Inflammatory macrophage (primary cell): ENCODE results near the gene SCGB1A1.
"Not testable (repeated sequence)": the region's sequence is repeated elsewhere in the genome, so short reads cannot be mapped to it uniquely, and the experiment has no call there.

Experiments
- DNase-seq, 2 donors: peaks; one replicate each; pipeline ENCODE4 v3.0.0-alpha.2; 2020 to 2022

SCGB1A1 gene

GRCh38 chr11:62423012-62423411 is 4.2 kb downstream of the SCGB1A1 start:
- DNase-seq = no peak

GRCh38 chr11:62427630-62428233 is 8.9 kb downstream of the SCGB1A1 start:
- DNase-seq = peak; percentile 82 to 83

- DNase-seq = no peak
Observed at GRCh38 chr11:62428871-62429560, 10.2 kb downstream of the SCGB1A1 start.

DNA sequence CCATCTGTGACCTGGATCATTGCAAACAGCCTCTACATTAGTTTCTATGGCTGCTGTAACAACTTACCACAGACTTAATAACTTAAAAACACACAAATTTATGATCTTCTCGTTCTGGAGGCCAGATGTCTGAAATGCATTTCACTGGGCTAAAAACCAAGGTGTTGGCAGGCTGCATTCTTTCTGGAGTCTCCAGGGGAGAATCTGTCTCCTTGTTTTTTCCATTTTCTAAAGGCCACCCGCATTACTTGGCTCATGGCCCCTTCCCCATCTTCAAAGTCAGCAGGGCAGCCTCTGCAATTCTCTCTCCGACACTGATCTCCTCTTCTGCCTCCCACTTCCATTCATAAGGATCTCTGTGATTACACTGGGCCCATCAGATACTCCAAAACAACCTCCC is 11.6 kb downstream of the SCGB1A1 start:
- no peak for DNase-seq

DNA sequence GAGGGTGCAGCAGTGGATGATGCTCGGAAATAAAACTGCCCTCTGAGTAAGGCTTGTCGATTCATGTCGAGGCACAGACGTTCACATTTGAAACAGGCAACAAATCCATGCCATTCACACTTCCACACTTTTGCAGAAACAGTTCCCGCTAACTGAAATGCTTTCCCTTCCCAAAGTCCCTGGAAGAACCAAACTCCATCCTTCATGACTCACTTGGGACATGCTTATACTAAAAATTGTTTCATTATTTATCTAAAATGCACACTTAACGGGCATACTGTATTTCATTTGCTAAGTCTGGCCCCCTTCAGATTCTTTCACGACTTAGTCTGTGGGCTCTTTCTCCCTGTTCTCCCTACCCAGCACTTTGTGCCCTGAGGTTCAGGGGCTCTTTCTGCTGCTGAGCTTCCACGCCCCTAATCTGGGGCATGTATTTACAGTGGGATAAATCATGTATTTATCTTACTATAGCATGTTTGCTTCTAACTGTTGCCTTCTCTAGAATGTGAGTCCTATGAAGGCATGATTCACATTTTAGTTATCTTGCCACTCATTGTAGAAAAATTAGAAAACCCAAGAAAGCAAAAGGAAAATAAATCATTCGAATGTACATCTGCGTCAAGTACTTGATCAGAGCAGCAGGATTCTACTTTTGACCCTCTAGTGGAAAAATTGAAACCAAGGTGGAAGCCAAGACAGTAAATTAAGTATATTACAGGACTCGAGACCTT is 12.5 kb downstream of the SCGB1A1 start:
- no peak for DNase-seq

DNA sequence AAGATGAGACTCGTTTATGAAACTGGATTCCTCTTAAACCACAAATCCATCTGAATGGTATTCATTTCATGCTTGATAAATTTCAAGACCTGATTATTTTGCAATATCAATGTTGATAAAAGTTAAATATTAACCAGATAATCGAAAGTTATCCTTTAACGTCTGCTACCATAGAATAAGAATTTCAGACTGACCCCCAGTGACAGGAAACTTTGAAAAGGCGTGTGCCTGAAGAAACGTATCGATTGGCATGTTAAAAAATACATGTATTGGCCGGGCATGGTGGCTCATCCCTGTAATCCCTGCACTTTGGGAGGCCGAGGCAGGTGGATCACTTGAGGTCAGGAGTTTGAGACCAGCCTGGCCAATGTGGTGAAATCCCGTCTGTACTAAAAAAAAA is 13.9 kb downstream of the SCGB1A1 start:
- no peak for DNase-seq

DNA sequence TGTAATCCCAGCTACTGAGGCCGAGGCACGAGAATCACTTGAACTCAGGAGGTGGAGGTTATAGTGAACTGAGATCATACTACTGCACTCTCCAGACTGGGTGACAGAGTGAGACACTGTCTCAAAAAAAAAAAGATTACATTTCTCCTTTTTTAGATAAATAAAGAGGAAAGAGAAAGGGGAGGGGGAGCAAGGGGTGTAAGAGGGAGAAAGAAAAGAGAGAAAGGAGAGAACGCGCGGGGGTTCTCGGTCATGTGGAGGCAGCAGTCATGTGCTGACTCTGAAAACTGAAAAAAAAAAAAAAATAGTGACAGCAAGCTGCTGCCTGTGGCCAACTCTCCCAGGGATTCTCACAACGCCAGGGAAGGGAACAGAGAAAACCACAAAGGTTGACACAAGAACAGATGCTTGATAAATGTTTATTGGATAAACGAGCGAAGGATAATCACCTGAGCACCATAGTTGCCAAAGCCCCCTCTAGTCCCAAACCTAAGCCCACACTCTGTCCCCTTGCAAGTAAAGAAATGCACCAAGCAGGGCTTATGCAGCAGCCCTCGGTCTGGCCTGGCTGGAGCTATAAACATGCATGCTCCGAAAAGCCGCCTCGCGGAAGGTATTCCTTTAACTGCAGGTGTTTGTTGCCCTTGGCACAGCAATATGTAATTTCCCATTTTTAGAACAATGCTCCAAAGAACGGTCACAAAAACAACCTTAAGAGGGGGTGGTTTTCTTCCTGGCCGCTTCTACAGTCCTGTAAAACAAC is 14.5 kb downstream of the SCGB1A1 start:
- peak; percentile 22 to 56 for DNase-seq

- DNase-seq = no peak
Observed at GRCh38 chr11:62433904-62434276, 15.1 kb downstream of the SCGB1A1 start.

GRCh38 chr11:62435846-62436660 is 17.2 kb downstream of the SCGB1A1 start:
- DNase-seq = peak; percentile 55 to 72

GRCh38 chr11:62437616-62438015 is 18.8 kb downstream of the SCGB1A1 start:
- no peak for DNase-seq

GRCh38 chr11:62438641-62439040 is 19.8 kb downstream of the SCGB1A1 start:
- no peak for DNase-seq

DNA sequence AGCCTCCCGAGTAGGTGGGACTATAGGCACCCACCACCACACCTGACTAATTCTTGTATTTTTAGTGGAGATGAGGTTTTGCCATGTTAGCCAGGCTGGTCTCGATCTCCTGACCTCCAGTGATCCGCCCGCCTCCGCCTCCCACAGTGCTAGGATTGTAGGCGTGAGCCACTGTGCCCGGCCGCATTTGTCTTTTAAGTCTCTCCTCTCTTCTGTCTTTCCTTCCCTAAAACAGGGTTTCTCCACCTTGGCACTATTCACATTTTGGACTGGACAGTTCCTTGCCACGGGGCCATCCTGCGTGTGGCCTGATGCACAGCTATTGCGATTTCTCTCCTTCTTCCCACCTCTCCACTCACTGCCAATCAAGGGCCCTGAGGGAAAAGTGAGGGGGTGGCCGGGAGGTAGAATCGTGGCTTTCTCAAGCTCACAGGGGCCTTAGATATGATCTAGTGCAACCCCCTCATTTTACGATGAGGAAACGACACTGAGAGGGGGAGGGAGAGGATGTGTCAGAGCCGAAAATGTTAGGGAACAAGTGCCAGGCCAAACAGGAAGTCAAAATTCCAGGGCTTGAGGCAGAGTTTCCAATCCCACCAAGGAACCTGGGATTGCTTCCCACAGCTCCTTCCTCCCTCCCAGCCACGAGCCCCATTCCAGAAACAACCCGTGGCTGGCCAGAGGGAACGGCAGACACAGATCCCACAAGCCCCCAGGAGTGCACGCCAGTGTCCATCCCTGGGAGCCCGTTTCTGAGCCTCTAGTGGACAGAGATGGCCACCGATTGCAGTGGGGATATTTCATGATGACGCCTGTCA is 21.2 kb downstream of the SCGB1A1 start:
- peak; percentile 87 to 92 for DNase-seq

DNA sequence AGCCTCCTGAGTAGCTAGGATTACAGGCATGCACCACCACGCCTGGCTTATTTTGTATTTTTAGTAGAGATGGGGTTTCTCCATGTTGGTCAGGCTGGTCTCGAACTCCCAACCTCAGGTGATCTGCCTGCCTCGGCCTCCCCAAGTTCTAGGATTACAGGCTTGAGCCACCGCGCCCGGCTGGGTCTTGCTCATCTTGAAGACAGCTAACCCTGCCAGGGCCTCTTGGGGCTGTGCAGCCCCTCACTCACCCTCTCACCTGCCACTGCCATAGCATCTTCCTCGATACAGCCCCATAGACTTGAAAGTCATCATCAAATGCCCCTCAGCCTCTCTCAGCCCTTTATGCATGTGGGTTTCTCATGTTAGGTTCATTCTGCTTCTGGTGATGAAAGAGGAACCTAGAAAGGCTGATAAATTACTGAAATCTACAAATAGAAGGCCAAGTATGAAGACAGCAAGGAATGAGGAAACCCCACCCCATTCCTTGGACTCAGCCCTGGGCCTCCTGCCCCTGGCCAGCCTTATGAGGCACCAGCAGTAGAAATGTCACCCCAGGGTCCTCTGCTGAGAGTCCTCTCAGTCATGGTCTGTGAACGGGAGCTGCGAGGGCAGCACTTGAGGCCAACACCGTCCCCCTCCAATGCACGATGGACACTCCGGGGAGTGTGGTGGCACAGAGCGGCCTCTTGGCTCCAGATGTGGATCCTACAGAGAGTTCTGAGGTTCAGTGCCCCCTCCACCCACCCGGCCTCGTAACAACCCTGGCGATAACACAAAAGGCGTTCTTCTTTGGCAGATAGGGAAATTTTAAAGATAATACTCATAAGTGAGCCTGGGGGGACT is 24.8 kb downstream of the SCGB1A1 start:
- peak; percentile 64 to 83 for DNase-seq

DNA sequence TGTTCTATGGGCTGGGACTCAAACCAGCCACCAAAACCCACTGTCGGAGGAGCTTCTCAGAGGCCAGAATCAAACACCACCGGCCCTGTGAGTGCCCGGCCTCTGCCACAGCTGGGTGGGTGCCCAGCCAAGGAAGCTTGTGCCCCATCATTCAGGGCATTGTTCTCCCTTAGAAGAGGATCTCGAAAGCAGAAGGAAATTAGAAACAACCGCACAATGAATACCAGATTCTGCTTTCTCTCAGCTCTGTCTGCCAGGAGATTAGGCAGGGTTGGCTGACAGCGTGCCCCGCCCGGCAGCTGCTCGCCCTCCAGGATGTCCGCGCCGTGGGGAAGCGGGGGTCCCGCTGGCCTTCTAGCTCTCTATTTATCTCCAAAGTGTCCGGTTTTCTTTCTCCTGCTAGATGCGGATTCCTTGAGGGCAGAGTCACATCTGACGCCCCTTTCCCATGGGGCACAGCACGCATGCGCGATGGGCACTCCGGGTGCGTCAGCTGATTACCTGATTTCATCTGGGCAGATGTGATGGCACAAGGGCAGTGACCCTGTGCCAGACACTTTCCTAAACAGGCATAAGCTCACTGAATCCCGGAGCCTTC is 25.5 kb downstream of the SCGB1A1 start:
- DNase-seq = peak; percentile 77 to 86

DNA sequence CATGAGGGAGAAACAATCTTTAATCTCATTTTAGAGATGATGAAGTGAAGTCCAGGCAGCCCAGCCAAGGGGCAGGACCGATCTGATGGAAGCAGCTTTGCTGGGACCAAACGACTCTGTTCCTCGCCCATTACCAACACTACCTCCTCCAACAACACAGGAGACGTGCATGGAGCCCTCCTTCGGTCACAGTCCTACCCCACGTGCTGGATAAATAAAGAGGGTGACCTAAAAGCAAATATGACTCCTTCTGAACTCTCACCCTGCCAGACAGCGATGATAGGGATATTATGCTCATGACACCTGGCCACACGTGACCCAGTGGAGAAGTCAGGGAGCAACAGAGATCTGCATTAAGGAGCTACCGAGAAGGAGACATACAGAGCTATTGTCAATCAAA is 26.0 kb downstream of the SCGB1A1 start:
- no peak for DNase-seq

DNA sequence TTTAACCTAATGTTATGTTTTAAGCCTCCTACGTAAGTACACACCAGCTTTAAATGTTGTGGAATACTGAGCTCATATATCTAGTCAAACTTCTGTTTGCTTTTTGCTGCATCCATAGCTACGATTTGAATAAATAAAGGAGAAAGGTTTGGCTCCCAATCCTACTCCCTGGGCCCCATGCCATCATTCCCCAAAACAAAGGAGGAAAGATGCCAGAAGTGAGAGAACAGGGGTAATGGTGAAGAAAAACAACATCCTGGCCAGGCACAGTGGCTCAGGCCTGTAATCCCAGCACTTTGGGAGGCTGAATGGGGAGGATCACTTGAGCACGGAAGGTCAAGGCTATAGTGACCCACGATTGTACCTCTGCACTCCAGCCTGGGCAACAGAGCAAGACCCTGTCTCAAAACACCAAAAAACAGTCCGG is 26.5 kb downstream of the SCGB1A1 start:
- no peak for DNase-seq

- no peak for DNase-seq
Observed at GRCh38 chr11:62446091-62446490, 27.3 kb downstream of the SCGB1A1 start.

- DNase-seq = no peak
Observed at GRCh38 chr11:62449451-62449851, 30.6 kb downstream of the SCGB1A1 start.

DNA sequence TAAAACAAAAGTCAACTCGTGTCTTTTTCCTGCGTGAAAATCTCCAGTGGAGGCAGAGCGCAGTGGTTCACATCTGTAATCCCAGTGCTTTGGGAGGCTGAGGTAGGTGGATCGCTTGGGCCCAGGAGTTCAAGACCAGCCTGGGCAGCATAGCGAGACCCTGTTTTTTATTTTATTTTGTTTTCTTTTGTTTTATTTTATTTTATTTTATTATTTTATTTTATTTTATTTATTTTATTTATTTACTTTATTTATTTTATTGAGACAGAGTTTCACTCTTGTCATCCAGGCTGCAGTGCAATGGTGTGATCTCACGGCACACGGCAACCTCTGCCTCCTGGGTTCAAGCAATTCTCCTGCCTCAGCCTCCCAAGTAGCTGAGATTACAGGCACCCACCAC is 31.1 kb downstream of the SCGB1A1 start:
- not testable (repeated sequence) for DNase-seq
